Prostate gland (tissue), 2 donors: Measurements from ENCODE around the gene OR5AR1. TPM values are rescaled to one million over a fixed set of nuclear protein-coding genes. Genes with fewer than 3 reads are reported as not detected.
"Not testable (repeated sequence)": the region's sequence is repeated elsewhere in the genome, so short reads cannot be mapped to it uniquely, and the experiment has no call there.

Experiments
- DNase-seq: peaks from one replicate; pipeline ENCODE4 v3.0.0-alpha.2; 2019; ENCODE audit warnings: low spot score
- H3K27ac ChIP-seq, 2 donors: fragments of 200-600 bp; sonication (generic); 2 replicates each; pipeline ENCODE4 v1.5.1; 2017 to 2019
- H3K27me3 ChIP-seq: fragments of 200-600 bp; sonication (generic); replicated peaks from 2 replicates; pipeline ENCODE4 v1.5.1; 2019; ENCODE audit not compliant: insufficient read depth
- H3K36me3 ChIP-seq, 2 donors: fragments of 200-600 bp; sonication (generic); 1 replicate in 1 of 2; 2 replicates in 1 of 2; pipeline versions ENCODE4 v1.5.1 to v1.8.1; 2017 to 2019
- H3K4me1 ChIP-seq: fragments of 200-600 bp; sonication (generic); replicated peaks from 2 replicates; pipeline ENCODE4 v1.5.1; 2019
- H3K4me3 ChIP-seq, 2 donors: fragments of 200-600 bp; sonication (generic); 2 replicates each; pipeline ENCODE4 v1.5.1; 2017 to 2019
- H3K9me3 ChIP-seq: fragments of 200-600 bp; sonication (generic); 2 replicates; pipeline ENCODE4 v1.5.1; 2017
- POLR2A ChIP-seq: fragments of 450-650 bp; IDR thresholded peaks from one replicate; pipeline ENCODE4 v1.6.1; 2016; ENCODE audit warnings: antibody characterized with exemption, mild to moderate bottlenecking
- POLR2AphosphoS5 ChIP-seq: sonication (generic); formaldehyde crosslinking; IDR thresholded peaks from one replicate; pipeline ENCODE4 v1.6.1; 2017; ENCODE audit warnings: antibody characterized with exemption
- WGBS: methylation state at CpG from one replicate; pipeline ENCODE4 v1.1.5; 2018; 5-methylcytosine and 5-hydroxymethylcytosine counted together
- intact Hi-C: fragments of 100-400 bp; cut with DNase I; formaldehyde crosslinking; loops from one replicate; pipeline ENCODE4 v1.14.2; 2022
- total RNA-seq, 2 donors: library from RNA; depleted of rRNA; stranded (reverse); fragments of >200 nt; gene quantifications; one replicate each; pipeline ENCODE4 v1.1.0, GENCODE V29; 2016
- TF ChIP-seq, protein P1 (sequence below), 4 experiments: fragments of 200-600 bp in 2 of 4; fragments of 450-650 bp in 2 of 4; sonication (generic) in 2 of 4; IDR thresholded peaks; 1 replicate in 3 of 4; 2 replicates in 1 of 4; pipeline ENCODE4 v1.5.1; 2016 to 2019; ENCODE audit warnings: antibody characterized with exemption in 4 of 4, mild to moderate bottlenecking in 2 of 4, moderate library complexity in 2 of 4

The OR5AR1 gene
- total RNA-seq, 2 donors from 2014 or later = not detected

- H3K27me3 ChIP-seq, H3K4me3 ChIP-seq, H3K4me1 ChIP-seq, H3K27ac ChIP-seq, H3K36me3 ChIP-seq, H3K9me3 ChIP-seq, DNase-seq, intact Hi-C loops: not testable (repeated sequence)
- 23% methylated on average over 3 of the region's 3 CpGs for WGBS
- TF ChIP-seq POLR2AphosphoS5 = peak; percentile 55
Measured at GRCh38 chr11:56691179-56691578, 27.7 kb downstream of the OR5AR1 start.

DNA sequence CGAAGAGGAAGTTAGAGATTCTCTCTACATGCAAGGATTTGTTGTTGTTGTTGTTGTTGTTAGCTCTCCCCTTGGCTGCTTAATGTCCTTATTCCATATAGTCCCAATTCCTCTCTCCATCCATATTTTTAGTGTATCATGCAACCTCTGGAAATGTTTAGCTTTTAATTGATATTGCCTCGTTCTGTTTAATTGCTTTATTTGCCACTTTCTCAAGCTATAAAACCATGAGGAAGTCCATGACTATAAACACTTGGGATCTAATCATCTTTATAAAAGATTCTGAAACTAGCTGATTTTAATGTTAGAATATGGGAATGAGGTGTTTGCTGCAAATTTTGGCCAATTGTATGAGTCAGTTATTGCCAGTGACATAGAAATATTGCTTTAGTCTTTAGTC lies 29.9 kb downstream of the OR5AR1 start:
- no peak for DNase-seq
- no peaks in the 10 kb centered on the region for H3K36me3 ChIP-seq
- TF ChIP-seq, protein P1, sequence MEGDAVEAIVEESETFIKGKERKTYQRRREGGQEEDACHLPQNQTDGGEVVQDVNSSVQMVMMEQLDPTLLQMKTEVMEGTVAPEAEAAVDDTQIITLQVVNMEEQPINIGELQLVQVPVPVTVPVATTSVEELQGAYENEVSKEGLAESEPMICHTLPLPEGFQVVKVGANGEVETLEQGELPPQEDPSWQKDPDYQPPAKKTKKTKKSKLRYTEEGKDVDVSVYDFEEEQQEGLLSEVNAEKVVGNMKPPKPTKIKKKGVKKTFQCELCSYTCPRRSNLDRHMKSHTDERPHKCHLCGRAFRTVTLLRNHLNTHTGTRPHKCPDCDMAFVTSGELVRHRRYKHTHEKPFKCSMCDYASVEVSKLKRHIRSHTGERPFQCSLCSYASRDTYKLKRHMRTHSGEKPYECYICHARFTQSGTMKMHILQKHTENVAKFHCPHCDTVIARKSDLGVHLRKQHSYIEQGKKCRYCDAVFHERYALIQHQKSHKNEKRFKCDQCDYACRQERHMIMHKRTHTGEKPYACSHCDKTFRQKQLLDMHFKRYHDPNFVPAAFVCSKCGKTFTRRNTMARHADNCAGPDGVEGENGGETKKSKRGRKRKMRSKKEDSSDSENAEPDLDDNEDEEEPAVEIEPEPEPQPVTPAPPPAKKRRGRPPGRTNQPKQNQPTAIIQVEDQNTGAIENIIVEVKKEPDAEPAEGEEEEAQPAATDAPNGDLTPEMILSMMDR (IDR thresholded peaks at IDR 0.05) = no peak
- TF ChIP-seq POLR2A (no peak), POLR2AphosphoS5 (no peak)

GRCh38 chr11:56698795-56699194 lies 35.3 kb downstream of the OR5AR1 start, which contains the start of gene OR9G1:
OR9G1 (plus strand) TSS chr11:56699095; CDS start chr11:56700388, 1,293 bp downstream.
- Histone ChIP-seq H3K9me3 (no peaks in the 10 kb centered on the region), H3K27me3 (no peaks in the 10 kb centered on the region), H3K27ac (no peak within 1 kb of the TSS), H3K4me3 (no peak within 1 kb of the TSS), H3K36me3 (no peaks in the 10 kb centered on the region), H3K4me1 (no peaks in the 10 kb centered on the region)
- intact Hi-C loops = no loop called here
- no peak for DNase-seq
- TF ChIP-seq POLR2AphosphoS5 (no peak), POLR2A (no peak)
- TF ChIP-seq, protein P1 (IDR thresholded peaks at IDR 0.05) = no peak
- WGBS = 91% methylated on average over 1 of the region's 1 CpG

More for the DNA sequence above, 29.9 kb downstream of the OR5AR1 start:
- Histone ChIP-seq H3K4me3 (no peak overlapping the region), H3K27ac (no peak overlapping the region), H3K4me1 (no peaks in the 10 kb centered on the region), H3K27me3 (no peaks in the 10 kb centered on the region), H3K9me3 (no peaks in the 10 kb centered on the region)
- 65% methylated on average over 2 of the region's 2 CpGs for WGBS
- intact Hi-C loops = no loop called here

- Histone ChIP-seq H3K27me3 (no peaks in the 10 kb centered on the region), H3K4me3 (no peak overlapping the region), H3K9me3 (no peaks in the 10 kb centered on the region), H3K4me1 (no peaks in the 10 kb centered on the region), H3K36me3 (no peaks in the 10 kb centered on the region), H3K27ac (no peak overlapping the region)
- TF ChIP-seq POLR2A (no peak), POLR2AphosphoS5 (no peak)
- TF ChIP-seq, protein P1 (IDR thresholded peaks at IDR 0.05) = no peak
- DNase-seq = no peak
- 62% methylated on average over 10 of the region's 10 CpGs for WGBS
- intact Hi-C loops = no loop called here
Measured at GRCh38 chr11:56700242-56700913, 36.9 kb downstream of the OR5AR1 start.

- H3K27me3 ChIP-seq = no peaks in the 10 kb centered on the region
- DNase-seq = no peak
- no peaks in the 10 kb centered on the region for H3K36me3 ChIP-seq
- no peak overlapping the region for H3K27ac ChIP-seq
- TF ChIP-seq POLR2AphosphoS5 (no peak), POLR2A (no peak)
- TF ChIP-seq, protein P1 (IDR thresholded peaks at IDR 0.05) = no peak
- intact Hi-C loops = no loop called here
- no peaks in the 10 kb centered on the region for H3K9me3 ChIP-seq
- WGBS = 65% methylated on average over 8 of the region's 8 CpGs
- no peaks in the 10 kb centered on the region for H3K4me1 ChIP-seq
- no peak overlapping the region for H3K4me3 ChIP-seq
Measured at GRCh38 chr11:56700914-56701485, 37.5 kb downstream of the OR5AR1 start.
